PC-3 (cell line): ENCODE data around the gene DST. TPM values are rescaled to one million over a fixed set of nuclear protein-coding genes. Genes with fewer than 3 reads are reported as not detected.

ENCODE experiments used
- ATAC-seq: fragments of 200-7000 bp; cut with Tn5 transposase; 2 replicates; pipeline ENCODE4 v1.9.1; 2020; ENCODE audit warnings: mild to moderate bottlenecking, moderate library complexity
- BruUV-seq: library from RNA; stranded (reverse); fragments of 400-500 nt; replicated peaks from 2 replicates; lab custom pipeline; 2021; lab: Mats Ljungman, UMichigan
- CTCF ChIA-PET: fragments of 300-600 bp; sonication (Branson Sonifier 250); formaldehyde crosslinking; loops from one replicate; lab custom pipeline; 2022; ENCODE audit warnings: antibody characterized with exemption; lab: Charles Lee
- POLR2A ChIA-PET: fragments of 300-600 bp; sonication (Branson Sonifier 250); formaldehyde crosslinking; loops from one replicate; lab custom pipeline; 2022; ENCODE audit warnings: antibody characterized with exemption; ENCODE audit not compliant: unreplicated experiment; lab: Charles Lee
- DNase-seq: peaks from one replicate; pipeline ENCODE4 v3.0.0-alpha.2; 2015
- H2AFZ ChIP-seq: fragments of 300-600 bp; sonication (generic); 2 replicates; pipeline ENCODE4 v1.6.0; 2016; ENCODE audit warnings: antibody characterized with exemption, low read length
- H3F3A ChIP-seq: fragments of 300-600 bp; sonication (generic); one replicate; pipeline ENCODE4 v1.6.0; 2017; ENCODE audit warnings: antibody characterized with exemption, low read length, control low read depth, mild to moderate bottlenecking; ENCODE audit not compliant: unreplicated experiment
- H3K27ac ChIP-seq: fragments of 300-600 bp; sonication (generic); 2 replicates; pipeline ENCODE4 v1.5.1; 2016; ENCODE audit warnings: mild to moderate bottlenecking, low read length
- H3K27me3 ChIP-seq: fragments of 300-600 bp; sonication (generic); 2 replicates; pipeline ENCODE4 v1.6.1; 2016; ENCODE audit warnings: low read length, mixed read lengths
- H3K36me3 ChIP-seq: fragments of 300-600 bp; sonication (generic); 2 replicates; pipeline ENCODE4 v1.6.1; 2016; ENCODE audit warnings: low read depth, mixed run types, low read length, mixed read lengths
- H3K4me1 ChIP-seq: fragments of 300-600 bp; sonication (generic); 2 replicates; pipeline ENCODE4 v1.5.1; 2016; ENCODE audit warnings: low read length; ENCODE audit not compliant: insufficient read depth
- H3K4me2 ChIP-seq: fragments of 300-600 bp; sonication (generic); 2 replicates; pipeline ENCODE4 v1.6.0; 2016; ENCODE audit warnings: low read length
- H3K4me3 ChIP-seq: fragments of 300-600 bp; sonication (generic); 2 replicates; pipeline ENCODE4 v1.5.1; 2016; ENCODE audit warnings: mild to moderate bottlenecking, low read length, mixed read lengths
- H3K79me2 ChIP-seq: fragments of 300-600 bp; sonication (generic); 2 replicates; pipeline ENCODE4 v1.6.1; 2017; ENCODE audit warnings: low read length, mixed read lengths
- H3K9ac ChIP-seq: fragments of 300-600 bp; sonication (generic); 2 replicates; pipeline ENCODE4 v1.6.0; 2016; ENCODE audit warnings: mild to moderate bottlenecking, low read length
- H3K9me2 ChIP-seq: fragments of 300-600 bp; sonication (generic); replicated peaks from 2 replicates; pipeline ENCODE4 v1.6.1; 2016; ENCODE audit warnings: mixed run types, low read length, mixed read lengths
- H3K9me3 ChIP-seq: fragments of 300-600 bp; sonication (generic); 2 replicates; pipeline ENCODE4 v1.6.1; 2016; ENCODE audit warnings: low read length, mixed read lengths
- H4K20me1 ChIP-seq: fragments of 300-600 bp; sonication (generic); 2 replicates; pipeline ENCODE4 v1.6.1; 2016; ENCODE audit warnings: low read length, mixed read lengths
- CTCF ChIP-seq: fragments of 300-600 bp; sonication (generic); conservative IDR thresholded peaks from 2 replicates; pipeline ENCODE4 v1.5.1; 2017; ENCODE audit warnings: antibody characterized with exemption, low read depth, mild to moderate bottlenecking, low read length
- EZH2 ChIP-seq: fragments of 300-600 bp; sonication (generic); IDR thresholded peaks from one replicate; pipeline ENCODE4 v1.6.1; 2017; ENCODE audit warnings: antibody characterized with exemption, mild to moderate bottlenecking, low read length; ENCODE audit not compliant: unreplicated experiment
- EZH2phosphoT487 ChIP-seq: fragments of 300-600 bp; sonication (generic); IDR thresholded peaks from 2 replicates; pipeline ENCODE4 v1.6.1; 2018; ENCODE audit warnings: mild to moderate bottlenecking, antibody characterized with exemption, low read length, borderline replicate concordance
- intact Hi-C: fragments of 100-400 bp; cut with micrococcal nuclease; formaldehyde crosslinking; loops from 2 replicates; pipeline ENCODE4 v1.9.0; 2023
- total RNA-seq: library from RNA; depleted of rRNA; stranded (reverse); fragments of >200 nt; gene quantifications from 2 replicates; pipeline ENCODE4 v1.2.3, GENCODE V29; 2014

The DST gene
- total RNA-seq, 1 experiment from 2014 or later = 81.5 TPM

- intact Hi-C loops = no loop called here
- peak overlapping the region; percentile 34 for H3K4me2 ChIP-seq
- no peak overlapping the region for H2AFZ ChIP-seq
- ATAC-seq = peak; percentile 48
- TF ChIP-seq EZH2 (no peak), EZH2phosphoT487 (no peak), CTCF (no peak)
- no peak overlapping the region for H3K4me3 ChIP-seq
- no TSS peak for BruUV-seq
- ChIA-PET CTCF (interaction anchor here (0.5 kb wide), 1 partner anchor 65 kb away, joined by 3 read pairs; no protein-coding TSS in a partner anchor), POLR2A (interaction anchor here (0.6 to 0.9 kb wide), 2 partner anchors 11 to 14 kb away, joined by 3 to 4 read pairs; no protein-coding TSS in a partner anchor)
- H3K79me2 ChIP-seq = no peaks in the 10 kb centered on the region
- no peaks in the 10 kb centered on the region for H3K27me3 ChIP-seq
- H3K9me2 ChIP-seq = no peaks in the 10 kb centered on the region
- H3K4me1 ChIP-seq = peaks cover 58% of the 10 kb centered on the region
- H3K9me3 ChIP-seq = no peaks in the 10 kb centered on the region
- H3K27ac ChIP-seq = peak overlapping the region; percentile 85
- H3K36me3 ChIP-seq = peaks cover 30% of the 10 kb centered on the region; the same call in 1 of the 2 replicates
- H3F3A ChIP-seq = no peaks in the 10 kb centered on the region
- no peaks in the 10 kb centered on the region for H4K20me1 ChIP-seq
- H3K9ac ChIP-seq = peak overlapping the region; percentile 28
- peak; percentile 87 for DNase-seq
Measured at GRCh38 chr6:56528412-56528841, 114.3 kb downstream of the DST start.

- no peak for ATAC-seq
- H3K79me2 ChIP-seq = no peaks in the 10 kb centered on the region
- CTCF ChIA-PET = interaction anchor here (0.5 kb wide), 1 partner anchor 65 kb away, joined by 3 read pairs; no protein-coding TSS in a partner anchor
- H3K4me1 ChIP-seq = peaks cover 59% of the 10 kb centered on the region
- TSS peak; percentile 30 for BruUV-seq
- peak overlapping the region; percentile 34 for H3K4me2 ChIP-seq
- H3K4me3 ChIP-seq = no peak overlapping the region
- no peak overlapping the region for H2AFZ ChIP-seq
- peak overlapping the region; percentile 28 for H3K9ac ChIP-seq
- peak; percentile 44 for DNase-seq
- no peaks in the 10 kb centered on the region for H4K20me1 ChIP-seq
- H3K9me2 ChIP-seq = no peaks in the 10 kb centered on the region
- intact Hi-C loops = no loop called here
- H3K9me3 ChIP-seq = no peaks in the 10 kb centered on the region
- no peaks in the 10 kb centered on the region for H3K27me3 ChIP-seq
- POLR2A ChIA-PET = interaction anchor here (0.9 kb wide), 1 partner anchor 15 kb away, joined by 3 read pairs; no protein-coding TSS in a partner anchor
- H3F3A ChIP-seq = no peaks in the 10 kb centered on the region
- peaks cover 29% of the 10 kb centered on the region; the same call in 1 of the 2 replicates for H3K36me3 ChIP-seq
- H3K27ac ChIP-seq = peak overlapping the region; percentile 85
- TF ChIP-seq EZH2phosphoT487 (no peak), EZH2 (no peak), CTCF (no peak)
Measured at GRCh38 chr6:56527934-56528333, 114.8 kb downstream of the DST start.

- H3K4me1 ChIP-seq = peaks cover 59% of the 10 kb centered on the region
- no peaks in the 10 kb centered on the region for H3K9me3 ChIP-seq
- H2AFZ ChIP-seq = no peak overlapping the region
- ATAC-seq (no peak), DNase-seq (no peak)
- ChIA-PET CTCF (no interaction called here), POLR2A (interaction anchor here (1.0 kb wide), 1 partner anchor 16 kb away, joined by 5 read pairs; no protein-coding TSS in a partner anchor)
- intact Hi-C loops = no loop called here
- H3K27ac ChIP-seq = peak overlapping the region; percentile 85
- no peaks in the 10 kb centered on the region for H3K79me2 ChIP-seq
- no peaks in the 10 kb centered on the region for H3K9me2 ChIP-seq
- peaks cover 22% of the 10 kb centered on the region; the same call in 1 of the 2 replicates for H3K36me3 ChIP-seq
- no peaks in the 10 kb centered on the region for H4K20me1 ChIP-seq
- peak overlapping the region; percentile 28; the same call in 1 of the 2 replicates for H3K9ac ChIP-seq
- H3K4me2 ChIP-seq = peak overlapping the region; percentile 34
- H3F3A ChIP-seq = no peaks in the 10 kb centered on the region
- no peaks in the 10 kb centered on the region for H3K27me3 ChIP-seq
- TF ChIP-seq CTCF (no peak), EZH2 (no peak), EZH2phosphoT487 (no peak)
- H3K4me3 ChIP-seq = no peak overlapping the region
- no TSS peak for BruUV-seq
Measured at GRCh38 chr6:56526860-56527544, 115.7 kb downstream of the DST start.
